NCI-H226 (cell line): ENCODE measurements around the gene RAB4B.
"Not testable (repeated sequence)": the region's sequence is repeated elsewhere in the genome, so short reads cannot be mapped to it uniquely, and the experiment has no call there.

Experiments used
- DNase-seq: peaks from one replicate; pipeline ENCODE4 v3.0.0-alpha.2; 2015

Gene RAB4B

DNA sequence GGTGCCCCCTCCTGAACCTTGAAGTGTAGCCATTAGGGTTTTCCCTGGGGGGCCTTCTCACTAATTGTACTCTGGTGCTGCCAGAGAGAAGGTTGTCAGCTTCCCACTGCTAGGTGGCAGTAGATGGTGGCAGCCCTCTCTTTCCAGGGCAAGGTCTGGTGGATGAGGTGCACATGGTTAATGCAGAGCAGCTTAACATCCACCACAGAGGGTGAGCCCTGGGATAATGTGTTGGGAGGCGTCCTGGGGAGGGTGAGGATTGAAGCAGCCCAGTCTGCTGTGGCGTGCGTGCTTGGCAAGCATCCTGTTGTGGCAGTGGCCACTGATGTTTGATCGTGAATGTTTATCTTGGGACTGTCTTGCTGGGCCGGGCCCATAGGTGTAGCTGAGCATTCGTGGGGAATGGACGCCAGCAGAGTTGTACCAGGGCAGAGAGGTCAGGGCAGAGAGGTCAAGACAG lies 26.8 kb downstream of the RAB4B start:
- DNase-seq: no peak

DNA sequence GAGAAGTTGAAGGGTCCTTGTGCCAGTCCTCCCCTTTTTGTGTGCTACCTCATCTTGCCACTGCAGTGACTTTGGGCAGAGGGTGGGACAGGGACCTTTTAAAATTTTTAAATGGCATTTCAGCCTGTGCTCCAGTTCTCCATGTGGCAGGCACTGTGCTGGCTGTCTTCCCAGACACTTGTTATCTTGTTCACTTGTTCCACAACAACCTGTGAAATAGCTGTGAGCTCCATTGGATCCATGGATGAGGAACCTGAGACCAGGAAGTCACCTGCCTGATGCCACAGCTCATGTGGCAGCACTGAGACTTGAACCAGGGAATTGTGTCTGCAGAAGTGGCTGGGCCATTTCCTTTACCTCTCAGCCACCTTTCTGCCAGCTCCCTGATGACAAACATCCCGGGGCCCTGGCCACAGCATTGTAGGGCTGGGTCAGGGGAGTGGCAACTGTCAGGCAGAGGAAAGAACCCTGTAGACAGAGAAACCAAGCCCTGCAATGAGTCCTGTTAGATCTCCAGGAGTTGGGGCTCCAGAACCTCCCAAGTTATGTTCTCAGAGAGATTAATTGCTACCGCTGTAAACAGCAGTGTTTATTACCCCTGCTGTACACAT lies 27.3 kb downstream of the RAB4B start:
- no peak for DNase-seq

DNA sequence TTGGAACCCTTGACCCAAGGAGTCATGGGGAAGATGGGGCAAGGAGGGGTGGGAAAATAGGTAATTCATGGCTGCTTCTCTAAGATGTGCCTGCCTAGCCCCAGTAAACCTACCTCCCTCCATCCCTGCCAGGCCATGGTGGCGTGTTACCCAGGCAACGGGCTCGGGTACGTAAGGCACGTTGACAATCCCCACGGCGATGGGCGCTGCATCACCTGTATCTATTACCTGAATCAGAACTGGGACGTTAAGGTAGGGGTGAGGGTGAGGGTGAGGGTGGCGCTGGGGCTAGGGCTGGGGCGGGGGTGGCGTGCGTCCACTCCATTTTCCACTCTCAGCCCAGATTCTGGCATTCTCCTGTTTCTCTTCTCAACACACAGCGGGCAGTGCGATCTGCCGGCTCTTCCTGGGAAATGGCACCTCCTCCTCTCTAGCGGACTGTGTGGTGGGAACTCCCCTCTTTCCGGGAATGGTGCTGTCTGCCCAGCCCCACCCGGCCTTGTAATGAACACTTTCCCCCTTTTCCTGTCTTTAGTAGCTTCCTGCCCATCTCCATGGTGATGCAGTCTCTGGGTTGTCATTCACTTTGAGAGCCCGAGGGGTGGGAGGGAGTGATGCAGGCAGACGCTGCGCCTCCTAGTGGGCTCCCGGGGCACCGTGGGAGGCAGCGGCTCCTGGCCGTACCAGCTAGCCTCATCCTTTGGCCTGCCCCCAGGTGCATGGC lies 28.5 kb downstream of the RAB4B start:
- DNase-seq: peak; percentile 99

DNA sequence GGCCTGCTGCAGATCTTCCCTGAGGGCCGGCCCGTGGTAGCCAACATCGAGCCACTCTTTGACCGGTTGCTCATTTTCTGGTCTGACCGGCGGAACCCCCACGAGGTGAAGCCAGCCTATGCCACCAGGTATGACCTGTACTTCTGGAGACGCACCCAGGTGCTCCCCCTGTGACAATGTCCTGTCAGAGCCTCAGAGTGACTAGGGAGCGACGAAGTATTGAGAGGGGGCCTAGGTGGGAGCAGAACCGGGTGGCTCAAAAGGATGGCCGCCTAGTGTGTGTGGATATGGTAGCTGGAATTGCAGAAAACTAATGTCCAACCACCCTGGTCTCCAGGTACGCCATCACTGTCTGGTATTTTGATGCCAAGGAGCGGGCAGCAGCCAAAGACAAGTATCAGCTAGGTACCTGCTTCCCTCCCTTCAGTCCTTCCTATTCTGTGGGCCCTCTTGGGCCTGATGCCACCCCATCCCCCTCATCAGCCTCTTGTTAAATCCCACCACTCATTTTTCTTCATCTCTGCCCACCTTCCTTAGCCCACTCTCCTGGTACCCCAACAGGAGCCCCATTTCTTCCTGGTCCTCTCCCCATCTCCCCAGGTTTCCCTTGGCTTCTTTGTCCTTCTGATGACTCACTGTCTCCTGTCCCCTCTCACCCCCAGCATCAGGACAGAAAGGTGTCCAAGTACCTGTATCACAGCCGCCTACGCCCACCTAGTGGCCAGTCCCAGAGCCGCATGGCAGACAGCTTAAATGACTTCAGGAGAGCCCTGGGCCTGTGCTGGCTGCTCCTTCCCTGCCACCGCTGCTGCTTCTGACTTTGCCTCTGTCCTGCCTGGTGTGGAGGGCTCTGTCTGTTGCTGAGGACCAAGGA lies 29.3 kb downstream of the RAB4B start:
- DNase-seq: no peak

DNA sequence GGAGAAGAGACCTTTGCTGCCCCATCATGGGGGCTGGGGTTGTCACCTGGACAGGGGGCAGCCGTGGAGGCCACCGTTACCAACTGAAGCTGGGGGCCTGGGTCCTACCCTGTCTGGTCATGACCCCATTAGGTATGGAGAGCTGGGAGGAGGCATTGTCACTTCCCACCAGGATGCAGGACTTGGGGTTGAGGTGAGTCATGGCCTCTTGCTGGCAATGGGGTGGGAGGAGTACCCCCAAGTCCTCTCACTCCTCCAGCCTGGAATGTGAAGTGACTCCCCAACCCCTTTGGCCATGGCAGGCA lies 29.9 kb downstream of the RAB4B start:
- no peak for DNase-seq

DNA sequence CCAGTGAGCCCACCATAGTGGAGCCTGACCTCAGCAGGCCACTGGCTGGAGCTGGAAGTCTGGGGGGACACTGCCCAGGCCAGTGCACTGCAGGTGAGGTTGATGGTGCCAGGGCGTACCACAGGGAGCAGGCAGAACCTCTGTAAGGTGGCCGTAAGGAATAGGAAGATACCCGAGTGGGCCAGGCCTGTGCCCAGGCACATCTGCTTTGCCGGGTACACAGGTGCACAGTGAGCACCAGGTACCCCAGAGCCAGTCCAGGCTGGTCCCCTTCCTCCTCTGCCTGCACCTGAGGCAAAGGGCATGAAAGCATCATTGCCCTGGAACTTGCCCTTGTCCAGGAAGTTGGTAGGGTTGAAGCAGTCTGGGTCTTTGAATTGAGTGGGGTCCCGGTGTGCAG lies 30.4 kb downstream of the RAB4B start:
- no peak for DNase-seq

DNA sequence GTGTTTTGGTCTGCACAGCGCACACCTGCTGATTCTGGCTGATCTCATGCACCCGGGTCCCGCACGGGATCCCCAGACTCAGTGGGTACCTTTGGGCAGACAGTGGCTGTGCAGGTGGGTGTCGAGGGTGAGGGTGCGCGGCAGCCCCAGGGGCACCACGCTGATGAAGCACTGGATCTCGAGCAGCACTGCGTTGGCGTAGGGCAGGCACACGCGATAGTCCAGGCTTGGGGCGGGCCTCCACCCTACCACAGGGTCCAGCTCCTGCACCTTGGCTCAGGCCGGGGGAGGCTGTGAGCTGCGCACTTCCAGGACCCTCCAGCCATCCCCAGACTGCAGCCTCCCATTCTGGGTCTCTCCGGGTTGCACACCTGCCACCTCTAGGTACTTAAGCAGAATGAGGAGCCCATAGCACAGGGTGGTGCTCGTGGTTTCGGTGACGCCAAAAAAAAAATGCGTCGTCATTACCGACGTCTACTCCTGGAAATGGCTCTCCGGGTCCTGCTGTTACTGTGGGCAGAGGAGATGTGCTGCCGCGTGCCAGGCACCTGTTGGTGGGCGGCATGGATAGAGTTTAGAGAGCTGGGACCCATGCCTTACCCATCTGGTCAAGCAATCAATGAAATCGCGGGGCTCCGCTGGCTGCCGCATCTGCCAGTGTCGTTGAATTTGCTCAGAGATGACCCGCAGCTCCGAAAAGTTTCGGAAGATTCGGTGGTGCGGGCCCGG lies 31.5 kb downstream of the RAB4B start:
- DNase-seq: no peak

DNA sequence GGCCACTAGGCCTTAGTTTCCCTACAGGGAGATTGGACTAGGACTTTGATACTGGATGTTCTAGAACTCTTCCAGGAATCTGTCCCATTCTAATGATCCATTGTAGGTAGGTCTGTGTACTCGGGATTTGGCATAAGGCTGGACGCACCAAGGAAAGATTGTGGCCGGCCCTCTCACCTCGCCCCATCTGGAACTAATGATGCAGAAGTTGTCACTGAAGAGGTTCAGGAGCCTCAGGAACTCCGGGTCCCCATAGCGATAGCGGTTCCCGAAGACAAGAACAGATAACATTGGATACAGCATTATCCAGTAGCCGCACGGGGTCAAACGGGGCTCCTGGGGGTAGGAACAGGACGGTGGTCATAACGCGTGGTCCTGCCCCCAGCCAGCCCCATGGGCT lies 32.1 kb downstream of the RAB4B start:
- DNase-seq: no peak

DNA sequence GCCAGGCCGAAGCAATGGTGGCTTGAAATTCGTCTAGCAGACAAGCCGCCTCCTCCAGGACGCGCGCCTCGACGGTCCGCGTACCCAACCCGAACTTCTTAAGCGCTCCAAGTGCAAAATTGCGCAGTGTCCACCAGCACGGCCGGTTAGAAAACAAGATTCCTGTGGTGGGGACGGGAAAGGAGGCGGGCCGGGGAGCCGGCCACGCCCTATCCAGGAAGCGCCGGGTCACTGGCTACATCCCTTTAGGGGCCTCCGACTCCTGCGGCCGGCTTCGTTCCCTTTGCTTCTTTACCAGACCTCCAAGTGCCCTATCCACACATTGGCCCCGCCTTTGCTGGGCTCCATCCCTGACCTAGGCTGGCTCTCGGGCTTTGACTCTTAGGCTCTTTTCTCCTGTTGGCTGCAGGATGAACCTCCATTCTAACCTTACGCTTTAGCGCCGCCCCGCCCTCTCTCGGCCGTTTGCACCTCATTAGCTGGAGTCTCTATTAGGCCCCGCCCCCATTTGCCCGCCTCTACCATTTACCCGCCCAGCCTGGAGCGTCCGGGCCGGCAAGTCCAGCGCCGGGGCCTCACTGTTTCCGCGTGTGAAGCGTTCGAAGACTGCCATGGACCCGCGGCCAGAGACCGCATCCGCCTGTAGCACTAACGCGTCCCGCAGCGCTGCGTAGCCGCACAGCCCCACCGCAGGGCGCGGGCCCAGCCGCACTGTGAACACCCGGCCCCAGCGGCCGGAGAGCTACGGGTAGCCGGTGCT lies 32.8 kb downstream of the RAB4B start:
- peak; percentile 83 for DNase-seq

DNA sequence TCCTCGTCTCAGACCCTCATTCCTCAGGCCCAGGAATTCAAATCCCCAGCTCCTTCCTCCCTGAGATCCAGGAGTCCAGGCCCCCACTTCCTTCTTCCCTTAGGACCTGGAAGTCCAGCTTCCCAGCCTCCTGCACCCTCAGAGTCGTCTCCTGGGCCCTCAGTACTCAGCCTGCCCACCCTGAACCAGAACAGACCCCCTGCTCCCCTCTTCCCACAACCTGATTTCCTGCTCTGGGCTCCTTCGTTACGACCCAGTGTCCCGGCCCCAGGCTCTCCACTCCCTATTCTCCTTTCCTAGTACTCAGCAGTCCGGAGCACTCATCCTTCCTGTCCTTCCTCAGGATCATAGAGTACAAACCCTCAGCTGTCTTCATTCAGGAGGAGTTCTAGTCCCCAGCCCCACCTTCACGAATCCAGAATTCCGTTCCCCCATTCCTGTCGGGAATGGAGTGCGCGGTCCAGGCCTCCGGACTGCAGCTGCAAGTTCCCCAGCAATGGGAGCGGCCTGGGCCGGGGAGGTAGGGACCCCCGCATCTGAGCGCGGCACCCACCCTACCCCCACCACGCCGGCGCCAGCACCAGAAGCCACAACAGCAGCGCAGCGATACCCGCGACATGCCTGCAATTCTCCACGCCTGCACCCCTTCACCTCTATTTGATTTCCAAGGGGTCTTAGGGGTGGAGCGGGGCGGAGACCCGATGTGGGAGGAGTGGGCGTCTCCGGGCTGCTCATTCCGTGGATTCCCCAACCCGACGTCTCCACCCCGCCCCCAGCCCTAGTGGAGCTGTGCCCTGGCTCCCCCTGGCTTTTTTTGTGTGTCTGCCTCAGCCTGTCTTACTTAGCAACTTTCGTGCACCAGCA lies 33.7 kb downstream of the RAB4B start:
- no peak for DNase-seq

DNA sequence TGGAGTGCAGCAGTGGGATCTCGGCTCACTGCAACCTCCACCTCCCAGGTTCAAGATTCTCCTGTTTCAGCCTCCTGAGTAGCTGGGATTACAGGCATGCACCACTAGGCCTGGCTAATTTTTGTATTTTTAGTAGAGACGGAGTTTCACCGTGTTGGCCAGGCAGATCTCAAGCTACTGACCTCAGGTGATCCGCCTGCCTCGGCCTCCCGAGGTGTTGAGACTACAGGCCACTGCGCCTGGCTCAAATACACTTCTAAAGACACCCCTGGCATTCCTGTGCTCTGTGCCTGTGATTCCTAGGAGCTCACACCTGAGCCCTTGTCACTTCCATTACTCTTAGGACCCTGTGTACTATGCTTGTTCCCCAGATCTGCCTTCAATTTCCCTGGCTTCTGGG lies 34.5 kb downstream of the RAB4B start:
- not testable (repeated sequence) for DNase-seq

DNA sequence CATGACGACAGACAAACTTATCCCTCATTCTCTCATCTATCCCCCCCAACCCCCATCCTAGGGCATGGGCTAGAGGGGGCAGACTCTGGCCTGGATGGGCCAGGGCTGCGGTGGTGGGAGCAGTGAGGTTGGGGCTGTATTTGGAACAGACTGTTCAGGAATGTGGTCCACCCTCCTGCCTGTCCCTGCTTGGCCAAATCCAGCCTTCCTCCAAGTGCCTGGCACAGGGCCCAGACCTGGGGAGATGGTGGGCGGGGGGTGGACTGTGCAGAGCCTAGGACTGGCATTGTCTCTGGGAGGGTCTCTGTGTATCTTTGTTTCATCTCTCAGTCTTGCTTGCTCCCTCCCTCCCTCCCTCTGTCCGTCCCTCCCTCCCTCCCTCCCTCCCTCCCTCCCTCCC lies 35.1 kb downstream of the RAB4B start:
- no peak for DNase-seq

DNA sequence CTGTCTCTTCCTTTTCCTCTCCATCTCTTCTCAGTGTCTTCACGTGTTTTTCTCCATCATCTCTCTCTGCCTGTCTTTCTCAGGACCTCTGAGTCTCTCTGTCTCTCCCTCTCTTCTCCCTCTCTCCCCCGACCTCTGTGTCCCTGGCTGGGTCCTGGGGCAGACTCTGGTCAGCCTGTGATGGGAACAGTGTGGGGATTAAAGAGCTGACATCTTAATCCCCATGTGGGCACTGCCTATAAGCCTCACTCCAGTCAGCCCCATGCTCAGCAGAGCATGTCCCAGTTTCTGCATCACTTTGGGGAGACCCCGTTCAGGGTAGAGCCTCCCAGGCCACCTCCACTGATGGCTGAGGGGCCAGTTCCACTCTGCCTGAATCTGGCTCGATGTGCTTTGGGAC lies 37.2 kb downstream of the RAB4B start:
- no peak for DNase-seq

DNA sequence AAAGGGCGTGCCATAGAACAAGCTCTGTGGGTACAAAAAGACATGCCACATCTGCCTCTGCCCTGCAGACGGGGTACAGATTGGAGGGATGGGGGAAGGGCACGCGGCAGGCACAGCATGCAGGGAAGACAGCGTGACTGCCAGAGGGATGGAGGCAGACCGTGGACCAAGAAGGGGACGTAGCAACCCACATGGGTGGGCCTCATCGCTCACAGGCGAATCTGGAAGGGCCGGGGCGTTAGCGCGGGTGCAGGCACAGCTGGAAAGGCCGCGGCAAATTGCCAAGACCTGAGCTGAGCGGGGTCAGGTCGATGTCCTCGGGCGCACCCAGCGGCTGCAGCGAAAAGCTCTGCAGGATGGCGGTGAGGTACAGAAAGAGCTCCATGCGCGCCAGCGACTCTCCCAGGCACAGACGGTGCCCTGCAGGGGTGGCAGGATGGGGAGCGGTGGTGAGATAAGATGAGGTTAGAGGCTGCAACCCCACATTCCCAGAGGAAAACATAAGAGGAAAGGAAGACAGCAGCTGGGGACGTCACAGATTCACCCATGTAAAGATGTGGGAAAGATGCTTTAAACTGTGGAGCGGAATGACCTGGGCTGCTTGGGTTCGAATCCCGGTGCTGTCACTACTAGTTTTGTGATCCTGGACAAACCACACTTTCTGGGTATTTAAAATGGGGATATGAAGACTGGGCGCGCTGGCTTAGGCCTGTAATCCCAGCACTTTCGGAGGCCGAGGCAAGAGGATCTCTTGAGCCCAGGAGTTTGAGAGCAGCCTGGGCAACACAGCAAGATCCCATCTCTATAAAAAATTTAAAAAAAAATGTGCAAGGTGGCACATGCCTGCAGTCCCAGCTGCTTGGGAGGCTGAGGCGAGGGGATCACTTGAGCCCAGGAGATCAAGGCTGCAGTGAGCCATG lies 40.7 kb downstream of the RAB4B start:
- peak; percentile 40 for DNase-seq

DNA sequence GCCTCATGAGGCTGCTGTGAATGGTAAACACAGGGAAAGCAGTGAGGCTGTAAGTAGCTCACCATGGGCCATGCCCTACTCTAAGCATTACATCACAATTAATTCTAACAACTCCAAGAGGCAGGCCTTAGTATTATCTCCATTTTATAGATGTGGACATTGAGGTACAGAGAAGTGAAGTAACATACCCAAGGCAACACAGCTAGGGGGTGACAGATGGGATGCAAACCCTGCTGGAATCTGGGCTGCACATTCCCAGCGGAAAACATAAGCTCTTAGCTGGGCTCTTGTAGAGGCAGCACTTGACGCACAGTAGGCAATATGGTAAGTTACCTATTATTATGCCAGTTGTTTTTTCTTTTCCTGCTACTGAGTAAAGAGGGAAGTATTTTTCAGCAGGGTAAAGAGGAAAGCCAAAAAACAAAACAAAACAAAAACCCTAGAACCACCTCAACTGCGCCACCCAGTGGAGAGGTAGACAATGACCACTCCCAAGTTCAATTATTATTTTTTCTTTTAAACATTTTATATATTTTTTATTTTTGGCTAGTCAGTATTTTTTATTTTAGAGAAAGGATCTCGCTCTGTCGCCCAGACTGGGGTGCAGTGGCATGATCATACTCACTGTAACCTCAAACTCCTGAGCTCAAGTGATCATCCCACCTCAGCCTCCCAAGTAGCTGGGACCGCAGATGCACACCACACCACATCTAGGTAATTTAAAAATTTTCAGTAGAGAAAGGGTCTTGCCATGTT lies 41.6 kb downstream of the RAB4B start:
- not testable (repeated sequence) for DNase-seq

DNA sequence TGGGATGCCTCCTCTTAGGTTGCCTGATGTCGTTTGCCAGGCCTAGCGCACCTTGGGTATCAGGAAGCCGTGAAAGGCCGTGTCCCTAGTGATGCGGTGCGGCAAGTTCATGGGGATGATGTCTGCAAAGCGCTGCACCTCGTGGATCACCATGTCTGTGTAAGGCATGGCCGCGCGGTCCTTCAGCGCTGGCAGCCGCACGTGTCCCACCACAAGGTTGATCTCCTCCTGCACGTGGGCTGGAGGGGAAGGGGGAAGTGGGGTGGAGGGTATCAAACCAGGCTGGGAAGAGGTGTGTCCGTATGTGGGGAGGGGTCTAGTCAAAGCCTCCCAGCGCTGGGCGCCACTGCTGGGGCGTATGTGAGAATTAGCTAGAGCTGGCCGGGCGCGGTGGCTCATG lies 44.1 kb downstream of the RAB4B start:
- no peak for DNase-seq

DNA sequence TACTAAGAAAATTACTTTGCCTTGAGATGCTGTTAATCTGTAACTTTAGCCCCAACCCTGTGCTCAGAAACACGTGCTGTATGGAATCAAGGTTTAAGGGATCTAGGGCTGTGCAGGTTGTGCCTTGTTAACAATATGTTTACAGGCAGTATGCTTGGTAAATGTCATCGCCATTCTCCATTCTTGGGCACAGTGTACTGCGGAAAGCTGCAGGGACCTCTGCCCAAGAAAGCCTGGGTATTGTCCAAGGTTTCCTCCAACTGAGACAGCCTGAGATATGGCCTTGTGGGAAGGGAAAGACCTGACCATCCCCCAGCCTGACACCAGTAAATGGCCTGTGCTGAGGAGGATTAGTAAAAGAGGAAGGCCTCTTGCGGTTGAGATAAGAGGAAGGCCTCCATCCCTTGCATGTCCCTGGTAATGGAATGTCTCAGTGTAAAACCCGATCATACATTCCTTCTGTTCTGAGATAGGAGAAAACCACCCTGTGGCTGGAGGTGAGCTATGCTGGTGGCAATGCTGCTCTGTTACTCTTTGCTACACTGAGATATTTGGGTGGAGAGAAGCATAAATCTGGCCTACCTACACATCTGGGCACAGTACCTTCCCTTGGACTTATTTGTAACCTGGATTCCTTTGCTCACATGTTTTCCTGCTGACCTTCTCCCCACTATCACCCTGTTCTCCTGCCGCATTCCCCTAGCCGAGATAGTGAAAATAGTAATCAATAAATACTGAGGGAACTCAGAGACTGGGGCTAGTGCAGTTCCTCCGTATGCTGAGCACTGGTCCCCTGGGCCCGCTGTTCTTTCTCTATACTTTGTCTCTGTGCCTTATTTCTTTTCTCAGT lies 44.9 kb downstream of the RAB4B start:
- DNase-seq: peak; percentile 92

DNA sequence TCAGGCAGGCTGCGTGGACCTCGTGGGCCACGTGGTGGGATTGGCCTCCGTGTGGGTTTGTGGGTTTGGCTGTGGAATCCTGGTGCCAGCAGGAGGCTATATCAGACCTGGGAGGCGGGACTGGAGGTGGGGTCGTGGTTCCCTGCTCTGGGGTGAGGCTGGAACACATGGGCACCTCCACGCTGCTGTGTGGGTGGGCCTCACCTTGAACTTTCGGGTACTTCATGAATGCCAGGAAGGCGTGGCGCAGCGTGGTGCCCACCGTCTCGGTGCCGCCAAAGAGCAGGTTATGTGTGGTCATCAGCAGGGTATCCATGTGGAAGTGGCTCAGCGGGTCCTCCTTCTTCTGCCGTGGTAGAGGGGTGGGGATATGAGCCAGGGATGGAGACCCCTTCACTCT lies 46.9 kb downstream of the RAB4B start:
- DNase-seq: not testable (repeated sequence)
